Measurements from ENCODE around the gene DRC7. TPM values are rescaled to one million over a fixed set of nuclear protein-coding genes. Genes with fewer than 3 reads are reported as not detected.

The DRC7 gene
- total and polyA plus RNA-seq, 8 donors = 0.28 to 2.4 (median 0.76) TPM

DNA sequence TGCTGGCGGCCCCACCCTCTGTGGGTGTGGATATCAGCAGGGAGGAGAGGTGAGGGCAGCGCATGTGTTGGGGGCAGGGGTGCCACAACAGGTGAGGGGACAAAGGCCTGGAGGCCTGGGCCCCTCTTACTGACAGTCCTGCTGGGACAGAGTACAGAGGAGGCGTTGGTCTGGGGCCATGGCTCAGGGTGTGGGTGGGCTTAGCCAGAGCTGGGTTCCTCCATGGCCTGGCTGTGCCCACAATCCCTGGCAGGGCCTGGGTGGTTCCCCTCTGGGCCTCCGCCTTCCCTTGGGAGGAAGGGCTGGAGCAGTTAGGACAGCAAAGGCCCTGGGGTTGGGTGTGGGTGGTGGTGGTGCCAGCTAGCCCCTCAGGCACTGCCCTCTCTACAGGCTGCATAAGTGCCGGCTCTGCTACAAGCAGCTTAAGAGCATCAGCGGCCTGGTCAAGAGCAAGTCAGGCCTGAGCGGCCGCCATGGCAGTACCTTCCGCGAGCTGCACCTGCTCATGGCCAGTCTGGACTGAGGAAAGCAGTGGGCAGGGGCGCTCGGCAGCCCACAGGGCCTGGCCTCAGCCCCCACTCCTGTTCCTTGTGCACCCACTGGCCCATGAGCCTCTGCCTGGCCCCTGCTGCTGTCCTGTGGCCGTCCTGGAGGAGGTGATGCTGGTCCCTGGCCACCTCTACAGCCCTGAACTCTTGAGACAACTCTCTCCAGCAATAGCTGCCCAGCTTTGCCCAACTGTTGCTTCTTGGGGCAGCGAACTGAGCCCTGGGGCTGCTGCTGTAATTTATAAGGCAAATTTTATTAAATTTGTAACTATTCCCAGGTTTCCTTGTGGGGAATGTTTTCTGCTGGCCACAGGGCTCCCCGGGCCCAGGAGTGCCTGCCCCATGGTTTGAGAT lies 62.1 kb downstream of the DRC7 start:
- Histone ChIP-seq H3K4me3 (no peak overlapping the region), H3K27me3 (no peaks in the 10 kb centered on the region), H3K36me3 (peaks cover 0 to 17% (median 0%) of the 10 kb centered on the region in 3 donors), H3K4me1 (no peaks in the 10 kb centered on the region), H3K27ac (no peak overlapping the region), H3K9me3 (no peaks in the 10 kb centered on the region)
- FAIRE-seq (no peak), DNase-seq (peak in 3 of 6 donors; percentile 36 to 73 (median 57)), ATAC-seq (peak in 2 of 4 donors; percentile 1 to 8)
- TF ChIP-seq, protein P1, sequence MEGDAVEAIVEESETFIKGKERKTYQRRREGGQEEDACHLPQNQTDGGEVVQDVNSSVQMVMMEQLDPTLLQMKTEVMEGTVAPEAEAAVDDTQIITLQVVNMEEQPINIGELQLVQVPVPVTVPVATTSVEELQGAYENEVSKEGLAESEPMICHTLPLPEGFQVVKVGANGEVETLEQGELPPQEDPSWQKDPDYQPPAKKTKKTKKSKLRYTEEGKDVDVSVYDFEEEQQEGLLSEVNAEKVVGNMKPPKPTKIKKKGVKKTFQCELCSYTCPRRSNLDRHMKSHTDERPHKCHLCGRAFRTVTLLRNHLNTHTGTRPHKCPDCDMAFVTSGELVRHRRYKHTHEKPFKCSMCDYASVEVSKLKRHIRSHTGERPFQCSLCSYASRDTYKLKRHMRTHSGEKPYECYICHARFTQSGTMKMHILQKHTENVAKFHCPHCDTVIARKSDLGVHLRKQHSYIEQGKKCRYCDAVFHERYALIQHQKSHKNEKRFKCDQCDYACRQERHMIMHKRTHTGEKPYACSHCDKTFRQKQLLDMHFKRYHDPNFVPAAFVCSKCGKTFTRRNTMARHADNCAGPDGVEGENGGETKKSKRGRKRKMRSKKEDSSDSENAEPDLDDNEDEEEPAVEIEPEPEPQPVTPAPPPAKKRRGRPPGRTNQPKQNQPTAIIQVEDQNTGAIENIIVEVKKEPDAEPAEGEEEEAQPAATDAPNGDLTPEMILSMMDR (IDR thresholded peaks at IDR 0.05) = no peak
- 79 to 82% methylated on average over 15 of the region's 15 CpGs for WGBS, 2 donors
- intact Hi-C loops (cut with DNase I) = loop anchor here in 1 of 3 donors (10.0 kb wide), 1 partner anchor 108 kb away; no protein-coding TSS in a partner anchor

DNA sequence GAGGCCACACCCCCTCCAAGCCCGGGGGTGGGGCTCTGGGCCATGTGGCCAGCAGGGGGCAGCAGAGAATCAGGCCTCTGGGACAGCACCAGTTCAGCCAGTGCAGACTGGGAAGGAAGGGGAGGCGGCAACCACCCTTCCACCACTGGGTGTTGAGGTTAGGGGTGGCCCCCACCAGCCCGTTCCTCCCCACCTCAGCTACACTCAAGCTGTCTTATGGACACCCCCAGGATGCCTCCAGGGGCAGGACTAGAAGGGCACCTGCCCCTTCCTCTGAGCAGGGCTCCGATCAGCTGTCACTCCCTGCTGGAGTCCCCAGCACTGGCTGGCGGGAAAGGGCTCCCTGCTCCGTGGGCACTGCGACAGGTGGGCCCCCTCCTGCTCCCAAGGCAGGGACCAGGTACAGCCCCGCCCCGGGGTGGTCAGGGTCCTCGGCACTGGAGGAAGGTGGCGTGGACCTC lies 62.8 kb downstream of the DRC7 start:
- Histone ChIP-seq H3K27ac (peak overlapping the region in 1 of 4 donors; percentile 28), H3K4me3 (no peak overlapping the region), H3K27me3 (no peaks in the 10 kb centered on the region), H3K4me1 (no peaks in the 10 kb centered on the region), H3K36me3 (peaks cover 0 to 17% (median 0%) of the 10 kb centered on the region in 3 donors), H3K9me3 (no peaks in the 10 kb centered on the region)
- peak; percentile 77 to 99 (median 92) for DNase-seq
- 39 to 40% methylated on average over 8 to 11 of the region's 11 CpGs for WGBS, 2 donors
- intact Hi-C loops (cut with DNase I) = loop anchor here in 1 of 3 donors (10.0 kb wide), 1 partner anchor 107 kb away; no protein-coding TSS in a partner anchor
- TF ChIP-seq, protein P1 (IDR thresholded peaks at IDR 0.05) = peak; percentile 95 to 100 (median 98)
- no peak for FAIRE-seq
- ATAC-seq = peak; percentile 88 to 95 (median 93)

DNA sequence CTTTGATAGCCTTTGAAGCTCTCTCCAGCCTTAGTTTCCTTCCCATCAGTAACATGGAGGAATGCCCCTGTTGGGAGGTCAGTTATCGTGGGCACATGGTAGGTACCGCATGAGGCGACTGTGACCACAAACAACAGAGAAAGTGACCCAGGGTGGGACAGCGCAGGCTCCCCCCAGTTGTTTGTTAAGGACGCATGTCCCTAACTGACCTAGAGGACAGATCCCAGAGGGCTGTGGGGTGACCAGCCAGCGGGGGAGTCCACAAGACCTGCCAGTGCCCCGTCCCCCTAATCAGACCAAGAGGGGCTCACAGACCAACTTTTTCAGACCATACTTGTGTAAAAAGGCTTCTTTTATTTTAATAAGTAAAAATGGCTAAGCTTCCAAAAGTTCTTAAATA lies 63.3 kb downstream of the DRC7 start:
- Histone ChIP-seq H3K9me3 (no peaks in the 10 kb centered on the region), H3K27ac (peak overlapping the region in 1 of 4 donors; percentile 28), H3K36me3 (peaks cover 0 to 17% (median 0%) of the 10 kb centered on the region in 3 donors), H3K4me1 (no peaks in the 10 kb centered on the region), H3K27me3 (no peaks in the 10 kb centered on the region), H3K4me3 (no peak overlapping the region)
- intact Hi-C loops (cut with DNase I) = loop anchor here in 1 of 3 donors (10.0 kb wide), 1 partner anchor 107 kb away; no protein-coding TSS in a partner anchor
- 91 to 95% methylated on average over 7 of the region's 7 CpGs for WGBS, 2 donors
- TF ChIP-seq, protein P1 (IDR thresholded peaks at IDR 0.05) = no peak
- DNase-seq (peak in 1 of 6 donors; percentile 64), FAIRE-seq (no peak), ATAC-seq (no peak)

DNA sequence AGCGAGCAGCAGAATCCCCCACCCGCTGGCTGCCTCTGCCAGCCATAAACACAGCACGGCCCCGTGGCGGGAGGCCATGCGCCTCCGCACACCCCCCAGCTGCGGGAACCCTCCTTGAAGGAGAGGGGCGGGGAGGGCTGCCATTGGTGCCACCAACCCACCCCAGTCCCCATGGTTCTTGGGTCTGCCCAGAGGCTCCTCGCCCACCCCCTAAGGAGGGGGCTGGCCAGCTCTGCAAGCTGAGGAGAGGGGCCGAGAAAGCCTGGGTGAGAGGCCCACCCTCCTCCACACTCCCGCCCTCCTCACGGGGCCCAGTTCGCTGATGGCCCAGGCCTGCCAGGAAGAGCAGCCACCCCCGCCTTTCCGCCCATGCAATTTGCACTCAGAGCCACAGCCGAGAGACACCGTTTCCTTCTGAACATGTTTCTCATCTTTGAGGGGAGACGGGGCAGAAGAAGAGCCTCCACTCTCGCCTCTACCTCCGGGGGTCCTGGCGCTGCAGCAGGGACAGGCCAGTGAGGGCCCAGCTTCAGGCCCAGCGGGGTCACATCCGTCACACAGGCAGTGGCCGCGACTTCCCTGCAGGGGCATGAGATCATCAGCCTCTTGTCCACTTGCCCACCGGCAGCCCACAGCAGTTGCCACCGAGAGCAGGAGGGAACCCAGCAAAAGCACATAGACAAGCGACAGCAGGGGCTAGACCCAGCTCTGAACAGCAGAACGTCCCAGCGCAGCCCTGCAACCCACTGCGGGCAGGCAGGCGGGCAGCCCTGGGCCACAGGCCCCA lies 63.9 kb downstream of the DRC7 start:
- peaks cover 0 to 17% (median 0%) of the 10 kb centered on the region in 3 donors for H3K36me3 ChIP-seq
- FAIRE-seq = no peak
- WGBS, 2 donors = 82 to 85% methylated on average over 29 to 33 of the region's 33 CpGs
- DNase-seq = peak in 1 of 6 donors; percentile 70
- H3K27me3 ChIP-seq = no peaks in the 10 kb centered on the region
- ATAC-seq = no peak
- no peaks in the 10 kb centered on the region for H3K4me1 ChIP-seq
- intact Hi-C loops (cut with DNase I) = loop anchor here in 1 of 3 donors (10.0 kb wide), 1 partner anchor 106 kb away; no protein-coding TSS in a partner anchor
- H3K4me3 ChIP-seq = no peak overlapping the region
- H3K27ac ChIP-seq = no peak overlapping the region
- H3K9me3 ChIP-seq = no peaks in the 10 kb centered on the region
- TF ChIP-seq, protein P1 (IDR thresholded peaks at IDR 0.05) = no peak

All from pancreas (tissue), 10 donors.